ENCODE results near the gene PIGBOS1. TPM values are rescaled to one million over a fixed set of nuclear protein-coding genes. Genes with fewer than 3 reads are reported as not detected.
"Not testable (repeated sequence)": the region's sequence is repeated elsewhere in the genome, so short reads cannot be mapped to it uniquely, and the experiment has no call there.

PIGBOS1 gene
- total RNA-seq, 1 donor from 2014 or later = 12.3 TPM

DNA sequence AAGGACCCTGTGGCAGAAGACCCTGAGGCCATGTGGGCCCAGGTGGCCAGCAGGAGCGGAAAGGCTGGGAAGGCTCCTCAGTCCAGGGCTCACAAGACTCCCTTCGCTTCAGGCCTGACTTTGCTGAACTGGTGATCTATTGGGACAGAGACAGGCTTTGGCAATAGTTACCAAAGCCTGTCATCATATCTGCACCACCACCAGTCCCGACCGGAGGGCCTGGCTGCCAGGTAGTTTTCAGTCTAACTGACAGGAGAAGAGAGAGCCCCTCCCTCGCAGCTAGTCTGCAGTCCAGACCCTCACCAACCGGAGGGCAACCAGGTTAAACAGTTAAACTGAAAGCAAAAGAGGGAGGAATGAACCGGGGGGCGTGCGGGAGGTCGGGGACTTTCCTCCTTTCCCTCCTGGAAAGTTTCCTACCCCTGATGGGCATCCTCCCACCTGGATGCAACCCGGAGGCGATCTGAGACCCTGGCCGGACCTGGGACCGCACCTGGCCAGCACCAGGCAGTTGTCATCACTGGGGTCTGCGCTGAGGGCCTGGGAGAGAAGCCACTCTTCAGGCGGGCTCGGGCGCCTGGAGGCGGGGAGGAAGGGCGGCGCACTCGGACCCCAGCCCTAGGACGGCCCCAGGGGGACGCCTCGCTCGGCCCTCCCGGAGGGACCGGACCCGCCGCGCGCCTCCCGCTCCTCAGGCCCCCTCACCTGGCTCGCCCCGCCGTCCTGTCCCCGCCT lies 29.7 kb downstream of the PIGBOS1 start:
- H3K4me1 Mint-ChIP-seq = peaks cover 8% of the 10 kb centered on the region

DNA sequence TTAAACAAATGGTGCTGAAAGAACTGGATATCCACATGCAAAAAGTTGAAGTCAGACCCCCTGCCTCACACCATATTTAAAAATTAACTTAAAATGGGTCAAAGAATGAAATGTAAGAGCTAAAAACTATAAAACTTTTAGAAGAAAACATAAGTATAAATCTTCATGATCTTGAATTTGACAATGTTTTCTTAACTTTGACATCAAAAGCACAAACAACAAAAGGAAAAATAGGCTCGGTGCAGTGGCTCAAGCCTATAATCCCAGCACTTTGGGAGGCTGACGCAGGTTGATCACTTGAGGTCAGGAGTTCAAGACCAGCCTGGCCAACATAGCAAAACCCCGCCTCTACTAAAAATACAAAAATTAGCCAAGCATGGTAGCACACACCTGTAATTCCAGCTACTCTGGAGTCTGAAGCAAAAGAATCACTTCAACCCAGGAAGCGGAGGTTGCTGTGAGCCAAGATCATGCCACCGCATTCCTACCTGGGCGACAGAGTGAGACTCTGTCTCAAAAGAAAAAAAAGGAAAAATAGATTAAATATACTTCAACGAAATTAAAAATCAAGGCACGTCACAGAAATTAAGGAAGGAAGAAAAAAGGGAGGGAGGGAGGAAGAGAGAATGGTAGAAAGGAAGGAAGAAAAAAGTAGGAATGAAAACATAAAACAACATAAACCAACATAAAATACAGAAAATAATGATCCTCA lies 30.8 kb downstream of the PIGBOS1 start:
- Histone ChIP-seq H4K20me1 (ENCODE audit: low read depth) (no peaks in the 10 kb centered on the region), H3K9me3 (ENCODE audit: low read depth) (no peaks in the 10 kb centered on the region), H3K36me3 (no peaks in the 10 kb centered on the region), H3K4me2 (peak overlapping the region; percentile 82), H3K27me3 (peaks cover 17% of the 10 kb centered on the region), H3K4me3 (peak overlapping the region; percentile 84), H2AFZ (replicated peaks) (no peak overlapping the region), H3K9ac (no peak overlapping the region), H3K79me2 (ENCODE audit: low read depth) (no peaks in the 10 kb centered on the region), H3F3A (ENCODE audit: low read depth) (peaks cover 7% of the 10 kb centered on the region), H3K4me1 (no peaks in the 10 kb centered on the region), H3K27ac (no peak overlapping the region)
- Mint-ChIP-seq H3K9me3 (no peaks in the 10 kb centered on the region), H3K4me3 (peak overlapping the region; percentile 88), H3K4me1 (peaks cover 8% of the 10 kb centered on the region), H3K27ac (no peak overlapping the region), H3K36me3 (no peaks in the 10 kb centered on the region), H3K27me3 (ENCODE audit: insufficient read depth, low read depth) (peaks cover 2% of the 10 kb centered on the region)
- TF ChIP-seq EZH2 (IDR thresholded peaks at IDR 0.05) (no peak), EZH2phosphoT487 (IDR thresholded peaks at IDR 0.05) (no peak)
- TF ChIP-seq, protein P1, sequence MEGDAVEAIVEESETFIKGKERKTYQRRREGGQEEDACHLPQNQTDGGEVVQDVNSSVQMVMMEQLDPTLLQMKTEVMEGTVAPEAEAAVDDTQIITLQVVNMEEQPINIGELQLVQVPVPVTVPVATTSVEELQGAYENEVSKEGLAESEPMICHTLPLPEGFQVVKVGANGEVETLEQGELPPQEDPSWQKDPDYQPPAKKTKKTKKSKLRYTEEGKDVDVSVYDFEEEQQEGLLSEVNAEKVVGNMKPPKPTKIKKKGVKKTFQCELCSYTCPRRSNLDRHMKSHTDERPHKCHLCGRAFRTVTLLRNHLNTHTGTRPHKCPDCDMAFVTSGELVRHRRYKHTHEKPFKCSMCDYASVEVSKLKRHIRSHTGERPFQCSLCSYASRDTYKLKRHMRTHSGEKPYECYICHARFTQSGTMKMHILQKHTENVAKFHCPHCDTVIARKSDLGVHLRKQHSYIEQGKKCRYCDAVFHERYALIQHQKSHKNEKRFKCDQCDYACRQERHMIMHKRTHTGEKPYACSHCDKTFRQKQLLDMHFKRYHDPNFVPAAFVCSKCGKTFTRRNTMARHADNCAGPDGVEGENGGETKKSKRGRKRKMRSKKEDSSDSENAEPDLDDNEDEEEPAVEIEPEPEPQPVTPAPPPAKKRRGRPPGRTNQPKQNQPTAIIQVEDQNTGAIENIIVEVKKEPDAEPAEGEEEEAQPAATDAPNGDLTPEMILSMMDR (IDR thresholded peaks at IDR 0.05) = no peak
- DNase-seq (ENCODE audit: low spot score) = no peak

More for the DNA sequence above, 29.7 kb downstream of the PIGBOS1 start:
- TF ChIP-seq, protein P1 (IDR thresholded peaks at IDR 0.05) = no peak
- TF ChIP-seq EZH2 (IDR thresholded peaks at IDR 0.05) (no peak), EZH2phosphoT487 (IDR thresholded peaks at IDR 0.05) (no peak)
- peak overlapping the region; percentile 28 for H3K9ac ChIP-seq
- H3K27ac ChIP-seq = no peak overlapping the region
- H2AFZ ChIP-seq (replicated peaks) = peak overlapping the region; percentile 91
- DNase-seq (ENCODE audit: low spot score) = peak; percentile 34
- H3K36me3 Mint-ChIP-seq = no peaks in the 10 kb centered on the region
- H3K4me2 ChIP-seq = peak overlapping the region; percentile 82
- H3K79me2 ChIP-seq (ENCODE audit: low read depth) = no peaks in the 10 kb centered on the region
- no peaks in the 10 kb centered on the region for H3K4me1 ChIP-seq
- H3K9me3 ChIP-seq (ENCODE audit: low read depth) = no peaks in the 10 kb centered on the region
- peaks cover 7% of the 10 kb centered on the region for H3F3A ChIP-seq (ENCODE audit: low read depth)
- H3K9me3 Mint-ChIP-seq = no peaks in the 10 kb centered on the region
- H3K27me3 ChIP-seq = peaks cover 17% of the 10 kb centered on the region
- peaks cover 2% of the 10 kb centered on the region for H3K27me3 Mint-ChIP-seq (ENCODE audit: insufficient read depth, low read depth)
- H3K36me3 ChIP-seq = no peaks in the 10 kb centered on the region
- peak overlapping the region; percentile 84 for H3K4me3 ChIP-seq
- peak overlapping the region; percentile 88 for H3K4me3 Mint-ChIP-seq
- no peaks in the 10 kb centered on the region for H4K20me1 ChIP-seq (ENCODE audit: low read depth)
- H3K27ac Mint-ChIP-seq = no peak overlapping the region

- peaks cover 17% of the 10 kb centered on the region for H3K27me3 ChIP-seq
- H3K4me1 ChIP-seq; H3K4me1 Mint-ChIP-seq; H3K36me3 Mint-ChIP-seq; H3K4me3 ChIP-seq; DNase-seq (ENCODE audit: low spot score); H2AFZ ChIP-seq (replicated peaks); H3K9me3 ChIP-seq (ENCODE audit: low read depth); H3K27me3 Mint-ChIP-seq (ENCODE audit: insufficient read depth, low read depth); H3K9me3 Mint-ChIP-seq; H3K36me3 ChIP-seq; H3K4me2 ChIP-seq; H3K79me2 ChIP-seq (ENCODE audit: low read depth); H3K9ac ChIP-seq; H3K4me3 Mint-ChIP-seq; H3K27ac ChIP-seq; H3F3A ChIP-seq (ENCODE audit: low read depth); H3K27ac Mint-ChIP-seq; H4K20me1 ChIP-seq (ENCODE audit: low read depth): not testable (repeated sequence)
Measured at GRCh38 chr15:55286442-55287189, 32.3 kb downstream of the PIGBOS1 start.

Measured in neural progenitor cell (in vitro differentiated cells).